GM19324 (cell line): ENCODE measurements around the gene VDR.
"Not testable (repeated sequence)": the region's sequence is repeated elsewhere in the genome, so short reads cannot be mapped to it uniquely, and the experiment has no call there.

Source experiments
- ATAC-seq: cut with Tn5 transposase; IDR thresholded peaks from one replicate; pipeline ENCODE4 v1.9.1; 2021; ENCODE audit warnings: mild to moderate bottlenecking, moderate library complexity; ENCODE audit not compliant: unreplicated experiment, low FRiP score

Gene VDR

DNA sequence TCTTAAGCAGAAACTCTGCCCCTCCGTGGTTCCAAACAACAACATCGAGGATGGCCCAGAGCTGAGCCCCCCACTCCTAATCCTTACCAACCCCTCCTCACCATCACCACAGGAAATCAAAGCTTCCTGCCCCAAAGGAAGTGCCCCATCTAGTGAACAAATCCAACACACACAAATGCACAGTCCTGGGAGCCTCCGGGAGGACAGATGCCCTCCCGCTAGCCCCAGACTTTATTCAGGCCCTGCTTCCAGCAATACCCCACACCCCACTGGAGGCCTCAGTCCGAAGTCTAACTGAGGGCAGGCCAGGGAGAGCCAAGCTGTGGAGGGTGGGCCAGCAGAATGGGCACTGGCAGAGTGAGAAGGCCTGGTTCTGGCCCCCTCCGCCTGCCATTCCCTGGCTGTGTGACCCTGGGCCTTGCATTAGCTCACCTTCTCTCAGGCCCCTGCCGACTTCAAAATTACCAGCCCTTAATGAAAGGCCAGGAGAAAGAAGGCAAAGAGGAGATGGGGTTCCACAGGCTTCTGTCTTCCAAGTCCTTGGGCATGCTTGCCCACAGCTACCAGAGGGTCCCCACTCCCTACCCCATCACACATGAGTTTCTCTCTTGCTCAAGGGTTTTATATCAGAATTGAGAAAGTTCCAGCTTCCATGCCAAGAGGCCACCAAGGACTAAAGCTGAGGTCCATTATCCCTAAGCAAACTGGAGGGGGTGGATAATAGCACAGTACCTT, 87.4 kb downstream of the VDR start:
- ATAC-seq = no peak

DNA sequence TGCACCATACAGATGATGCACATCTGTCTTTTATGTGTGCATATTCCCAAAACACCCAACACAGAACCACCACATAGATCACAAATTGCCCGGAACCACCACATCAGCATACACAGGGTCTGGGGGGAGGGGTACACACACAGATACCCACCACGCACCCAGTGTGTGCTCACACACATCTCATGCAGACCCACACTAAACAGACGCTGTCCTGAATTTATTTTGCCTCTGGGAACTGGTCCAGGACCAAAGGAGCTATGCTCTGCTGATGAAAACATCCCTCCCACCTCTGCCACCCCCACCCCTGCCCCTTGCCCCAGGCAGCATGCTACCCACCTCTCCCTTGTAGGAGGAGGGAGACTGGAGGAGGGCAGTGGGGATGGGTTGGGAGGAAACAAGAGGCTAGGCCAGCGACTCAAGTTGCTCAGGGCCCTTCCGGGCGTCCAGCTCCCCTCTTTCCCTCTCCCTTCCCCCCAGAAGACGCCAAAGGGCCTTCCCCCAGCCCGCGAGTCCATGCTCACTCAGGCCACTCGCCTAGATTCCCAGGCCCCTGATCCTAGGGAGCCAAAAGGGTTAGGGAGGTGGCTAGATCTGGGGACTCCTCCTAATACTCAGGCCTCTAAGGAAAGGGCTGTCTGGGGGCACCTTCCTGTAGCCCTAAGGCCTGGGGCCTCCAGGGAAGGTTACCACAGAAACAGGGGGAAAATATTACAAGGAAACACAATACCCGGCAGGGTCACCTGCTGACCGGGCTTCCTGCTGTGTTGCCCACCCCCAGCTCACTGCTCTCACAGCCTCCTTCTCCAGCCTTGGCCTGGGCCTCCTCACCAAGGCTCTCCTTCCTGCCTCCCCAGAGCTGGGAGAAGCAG, 88.2 kb downstream of the VDR start:
- ATAC-seq = no peak

DNA sequence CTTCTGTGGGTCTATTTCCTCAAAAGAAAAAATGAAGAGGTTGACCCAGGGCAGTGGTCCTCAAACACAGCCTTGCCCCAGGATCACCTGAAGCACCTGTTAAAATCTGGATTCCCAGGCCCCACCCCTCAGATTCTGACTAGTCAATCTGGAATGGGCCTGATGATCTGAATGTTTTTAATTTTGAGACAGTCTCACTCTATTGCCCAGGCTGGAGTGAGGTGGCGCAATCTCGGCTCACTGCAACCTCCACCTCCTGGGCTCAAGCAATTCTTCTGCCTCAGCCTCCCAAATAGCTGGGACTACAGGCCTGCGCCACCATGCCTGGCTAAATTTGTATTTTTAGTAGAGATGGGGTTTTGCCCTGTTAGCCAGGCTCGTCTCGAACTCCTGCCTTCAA, 89.3 kb downstream of the VDR start:
- not testable (repeated sequence) for ATAC-seq

DNA sequence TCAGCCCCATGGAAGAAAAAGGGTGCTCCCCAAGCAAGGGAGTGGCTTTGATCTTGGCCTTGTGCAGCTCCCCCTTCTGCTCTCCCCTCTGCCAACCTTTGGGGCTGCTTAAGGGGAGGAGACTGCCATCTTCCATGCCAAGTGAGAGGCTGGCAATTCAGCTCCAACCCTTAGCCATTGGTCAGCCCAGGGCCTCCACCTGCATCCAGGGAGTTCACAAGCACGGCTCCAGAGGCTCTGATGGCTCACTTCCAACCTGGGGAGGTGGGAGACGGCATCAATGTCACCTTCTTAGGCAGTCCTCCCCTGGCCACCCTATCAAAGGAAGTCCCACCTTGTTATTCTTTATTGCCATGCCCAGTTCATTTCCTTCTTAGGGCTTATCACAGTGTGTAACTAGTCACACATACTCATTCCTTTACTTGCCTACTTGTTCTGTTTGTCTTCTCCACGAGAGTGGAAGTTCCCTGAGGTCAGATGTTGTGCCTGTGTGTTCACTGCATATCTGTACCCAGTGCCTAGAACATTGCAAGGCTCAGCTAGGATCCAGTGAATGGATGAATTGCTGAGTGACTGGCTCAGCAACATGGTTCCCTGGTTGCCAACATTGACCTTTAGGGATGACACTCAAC, 90.1 kb downstream of the VDR start:
- no peak for ATAC-seq

DNA sequence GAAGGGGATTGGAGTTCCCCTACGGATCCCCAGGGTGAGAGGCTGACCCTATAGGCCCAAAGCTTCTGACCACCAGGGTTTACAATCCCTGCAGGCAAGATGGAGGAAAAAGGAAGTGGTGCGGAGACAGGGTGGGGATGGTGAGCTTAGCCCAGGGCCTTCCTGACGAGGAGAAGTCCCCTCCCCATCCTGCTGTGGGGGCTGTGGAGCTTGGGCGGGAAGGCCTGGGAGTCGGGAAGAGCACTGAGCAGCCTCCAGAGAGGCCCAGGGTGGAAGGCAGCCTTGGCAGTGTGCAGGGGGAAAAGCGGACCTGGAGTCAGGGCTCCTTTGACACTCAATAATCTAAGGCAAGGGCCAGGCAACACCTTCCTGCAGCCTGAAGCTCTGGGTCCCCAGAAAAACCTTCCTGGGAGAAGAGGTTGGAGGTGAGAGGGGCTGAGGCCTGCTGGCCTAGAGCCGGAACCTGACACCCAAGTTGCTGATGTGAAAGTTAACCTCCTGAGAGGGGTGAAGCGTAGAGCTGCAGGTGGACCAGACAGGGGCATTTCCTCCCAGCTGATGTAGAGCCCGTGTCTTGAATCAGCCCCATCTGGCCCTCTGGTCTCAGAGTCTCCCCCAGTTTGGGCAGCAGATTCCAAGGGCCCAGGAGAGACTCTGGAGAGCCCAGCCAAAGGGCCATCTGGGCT, 91.1 kb downstream of the VDR start:
- peak; percentile 12 for ATAC-seq

DNA sequence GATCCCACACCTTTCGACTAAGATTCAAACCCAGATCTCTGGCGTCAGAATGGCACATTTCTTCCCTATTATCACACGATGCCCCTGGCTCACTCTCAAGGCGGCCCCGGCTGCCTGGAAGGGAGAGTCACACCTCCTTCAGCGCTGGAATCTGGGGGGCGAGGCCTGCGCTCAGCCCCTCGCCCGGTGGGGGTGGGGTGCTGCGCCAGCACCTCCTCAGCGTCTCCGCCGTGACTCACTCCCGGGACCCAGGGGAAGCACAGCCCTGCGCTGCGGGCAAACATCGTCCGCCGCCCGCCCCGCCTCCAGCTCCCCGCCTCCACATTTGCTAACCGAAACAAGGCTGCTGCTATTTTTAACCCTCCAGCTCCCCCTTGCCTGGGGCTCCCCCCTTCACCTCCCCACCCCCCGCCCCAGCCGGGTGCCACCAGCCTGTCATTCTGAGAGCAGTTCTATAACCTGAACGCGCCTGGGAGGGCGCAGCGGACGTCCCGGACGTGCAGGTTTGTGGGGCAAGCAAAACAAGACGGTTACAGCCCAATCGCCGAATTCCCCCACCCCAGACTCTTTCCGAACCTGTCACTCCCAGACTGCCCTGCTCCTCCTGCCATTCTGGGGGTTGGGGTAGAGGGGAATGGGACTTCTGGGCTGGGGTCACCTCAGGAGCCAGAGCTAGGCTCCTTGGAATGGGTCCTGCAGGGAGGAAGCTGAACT, 91.8 kb downstream of the VDR start:
- peak; percentile 75 for ATAC-seq

DNA sequence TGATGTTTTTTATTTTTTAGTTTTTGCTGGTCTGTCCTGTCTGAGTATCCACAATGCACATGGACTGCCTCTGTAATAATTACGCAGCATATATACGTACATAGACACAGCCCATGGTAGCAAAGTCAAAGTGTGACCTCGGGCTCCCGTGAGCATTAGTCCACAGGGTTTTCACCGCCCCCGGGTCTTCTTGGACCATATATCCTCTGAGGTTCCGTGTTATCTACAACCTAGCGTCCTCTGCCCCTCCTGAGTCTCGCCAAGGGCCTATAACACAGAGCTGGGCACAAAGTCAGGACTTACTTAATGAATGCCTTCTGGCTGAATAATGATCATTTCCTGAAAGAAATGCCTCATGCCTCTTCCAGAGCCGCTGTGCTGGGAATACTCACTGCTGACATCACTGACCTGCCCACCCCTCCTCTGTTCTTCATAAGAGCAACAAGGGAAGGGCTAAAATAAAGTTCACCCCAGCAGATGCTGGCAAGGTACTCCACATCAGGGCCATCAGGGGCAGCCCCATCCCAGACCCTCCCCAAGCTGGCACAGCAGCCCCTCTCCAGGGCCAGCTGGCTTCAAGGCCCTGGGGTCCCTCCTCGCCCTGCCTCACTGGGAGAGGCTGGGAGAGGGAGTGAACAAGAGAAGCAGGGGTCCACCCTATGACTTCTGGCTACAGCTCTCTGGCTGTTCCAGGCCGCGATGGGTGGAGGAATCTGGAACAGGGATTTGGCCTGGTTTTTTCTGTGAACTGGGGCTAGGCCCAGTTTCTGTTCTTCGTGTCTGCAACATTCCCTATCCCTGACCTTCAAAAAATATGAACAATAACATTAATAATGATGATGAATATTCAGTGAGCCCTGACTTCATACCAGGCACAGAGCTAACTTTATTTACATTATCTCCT, 93.0 kb downstream of the VDR start:
- no peak for ATAC-seq

DNA sequence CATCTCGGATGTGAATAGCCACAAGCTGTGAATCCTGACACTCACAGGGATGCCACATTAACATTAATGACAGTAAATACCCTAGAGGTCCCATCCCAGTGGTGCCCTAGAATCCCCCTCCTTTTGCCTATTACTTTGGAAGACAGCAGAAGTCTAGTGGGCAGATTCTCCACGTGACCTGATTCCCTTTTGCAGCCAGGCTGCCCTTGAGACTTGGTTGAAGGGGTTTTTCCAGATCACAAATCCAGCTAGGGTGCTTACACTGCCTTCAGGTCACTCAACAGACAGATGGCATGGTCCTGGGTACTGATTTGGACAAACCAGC, 93.8 kb downstream of the VDR start:
- no peak for ATAC-seq

DNA sequence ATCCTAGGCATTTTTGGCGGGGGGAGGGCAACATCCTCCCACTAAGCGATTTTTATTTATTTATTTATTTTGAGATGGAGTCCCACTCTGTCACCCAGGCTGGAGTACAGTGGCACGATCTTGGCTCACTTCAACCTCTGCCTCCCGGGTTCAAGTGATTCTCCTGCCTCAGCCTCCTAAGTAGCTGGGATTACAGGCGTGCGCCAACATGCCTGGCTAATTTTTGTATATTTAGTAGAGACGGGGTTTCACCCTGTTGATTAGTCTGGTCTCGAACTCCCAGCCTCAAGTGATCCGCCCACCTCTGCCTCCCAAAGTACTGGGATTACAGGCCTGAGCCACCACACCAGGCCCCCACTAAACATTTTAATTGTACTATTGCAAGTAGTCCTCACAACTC, 95.3 kb downstream of the VDR start:
- ATAC-seq = not testable (repeated sequence)

DNA sequence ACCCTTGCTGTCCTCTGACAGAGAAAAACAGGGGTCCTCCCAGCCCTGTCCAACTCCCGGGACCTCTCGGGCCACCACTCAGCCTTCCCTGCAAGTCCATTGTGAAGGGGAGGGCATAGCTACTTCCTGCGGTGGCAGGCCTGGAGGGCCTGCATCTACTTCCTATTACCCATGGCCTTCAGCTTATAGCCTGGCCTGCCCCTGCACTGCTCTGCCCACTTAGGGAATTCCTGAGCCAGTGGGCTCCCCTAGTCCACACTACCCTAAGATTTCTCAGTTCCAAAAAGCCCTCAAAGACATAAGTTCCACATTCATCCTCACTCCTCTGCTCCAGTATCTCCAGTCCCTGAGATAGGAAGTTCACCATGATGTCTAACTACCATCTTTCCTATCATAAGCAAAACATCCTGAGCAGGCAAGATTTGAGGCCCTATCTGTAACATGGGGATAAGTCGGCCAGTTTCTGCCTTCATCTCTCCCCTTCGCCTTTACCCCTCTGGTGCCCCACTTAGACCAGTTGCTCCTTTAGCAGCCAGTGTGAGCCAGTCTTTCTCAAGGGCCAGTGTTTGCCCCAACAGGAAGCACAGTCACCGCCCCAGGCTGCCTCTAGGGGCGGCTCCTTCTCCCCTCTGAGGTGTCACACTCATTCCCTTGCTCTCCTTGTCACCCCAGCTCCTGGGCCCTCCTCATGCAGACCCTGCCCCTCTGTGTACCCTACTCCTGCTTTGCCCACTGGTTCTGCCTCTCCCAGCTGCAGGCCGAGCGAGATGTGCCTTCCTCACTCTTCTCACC, 96.0 kb downstream of the VDR start:
- ATAC-seq = no peak

DNA sequence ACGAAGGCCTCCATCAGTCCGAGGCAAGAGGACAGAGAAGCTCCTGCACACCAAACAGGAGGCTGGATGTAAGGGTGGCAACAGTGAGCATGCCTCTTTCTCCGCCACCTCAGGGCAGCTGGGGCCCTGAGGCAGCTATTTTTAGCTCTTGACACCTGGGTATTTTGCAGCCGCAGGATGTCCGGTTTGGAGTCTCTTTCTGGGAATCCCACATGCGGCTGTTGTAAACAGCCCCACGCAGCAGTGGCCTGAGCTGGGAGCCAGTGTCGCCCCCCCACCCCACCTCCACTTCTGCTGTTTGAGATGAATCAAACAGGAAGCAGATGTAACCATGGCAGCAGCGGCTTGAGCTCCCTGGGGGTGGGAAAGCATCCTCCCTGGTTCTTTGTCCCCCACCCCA, 96.7 kb downstream of the VDR start:
- no peak for ATAC-seq

DNA sequence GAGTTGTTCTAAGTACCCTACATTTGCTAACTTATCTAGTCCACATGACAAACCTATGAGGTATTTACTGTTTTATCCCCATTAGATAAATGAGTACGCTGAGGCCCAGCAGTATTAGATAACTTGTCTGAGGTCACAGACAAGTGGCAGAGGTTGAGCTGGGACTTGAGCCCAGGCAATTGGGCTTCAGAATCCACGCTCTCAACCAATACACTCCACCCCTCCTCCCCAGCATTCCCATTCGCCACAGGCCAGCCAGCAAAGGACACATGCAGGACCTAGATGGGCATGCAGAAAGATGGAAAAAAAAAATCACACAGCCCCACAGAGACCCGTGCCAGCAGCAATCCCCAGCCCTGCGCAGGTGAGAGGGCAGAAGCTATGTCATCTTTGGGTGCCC, 97.5 kb downstream of the VDR start:
- ATAC-seq = no peak

DNA sequence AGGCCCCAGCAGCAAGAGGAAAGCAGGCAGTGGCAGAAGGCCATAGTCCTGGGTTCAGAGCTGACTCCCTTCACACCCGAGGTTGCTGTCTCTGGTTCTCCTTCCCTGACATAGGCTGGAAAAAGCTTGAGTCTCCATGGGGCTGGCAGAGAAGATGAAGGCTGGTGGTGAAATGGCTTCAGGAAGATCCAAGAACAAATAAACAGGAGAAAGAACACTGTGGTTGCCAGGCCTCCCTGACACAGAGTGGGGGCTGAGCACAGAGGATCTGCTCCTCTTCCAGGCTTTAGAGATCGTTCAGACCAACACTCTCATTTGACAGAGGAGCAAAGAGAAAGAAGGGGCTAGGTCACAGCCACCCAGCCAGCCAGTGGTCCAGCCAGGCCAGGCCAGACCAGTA, 99.4 kb downstream of the VDR start:
- ATAC-seq = no peak

DNA sequence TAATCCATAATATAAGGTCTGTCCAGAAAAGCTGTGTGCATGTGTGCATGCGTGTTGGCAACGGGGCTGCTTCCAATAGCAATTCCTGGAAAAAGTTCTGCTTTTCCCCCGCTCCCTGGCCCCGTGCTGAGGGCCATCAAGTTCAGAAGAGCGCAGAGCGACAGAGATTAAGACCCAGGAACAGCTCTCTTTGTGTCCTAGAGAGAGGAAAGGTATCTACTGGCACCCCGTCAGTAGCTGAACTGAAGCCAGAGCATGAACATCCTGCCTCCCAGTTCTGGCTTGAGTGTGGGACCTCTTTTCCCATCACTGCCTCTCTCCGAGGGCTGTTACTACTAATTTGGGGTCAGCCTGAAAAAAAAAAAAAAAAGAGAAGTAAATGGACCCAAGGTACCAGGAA, 100.6 kb downstream of the VDR start:
- no peak for ATAC-seq

DNA sequence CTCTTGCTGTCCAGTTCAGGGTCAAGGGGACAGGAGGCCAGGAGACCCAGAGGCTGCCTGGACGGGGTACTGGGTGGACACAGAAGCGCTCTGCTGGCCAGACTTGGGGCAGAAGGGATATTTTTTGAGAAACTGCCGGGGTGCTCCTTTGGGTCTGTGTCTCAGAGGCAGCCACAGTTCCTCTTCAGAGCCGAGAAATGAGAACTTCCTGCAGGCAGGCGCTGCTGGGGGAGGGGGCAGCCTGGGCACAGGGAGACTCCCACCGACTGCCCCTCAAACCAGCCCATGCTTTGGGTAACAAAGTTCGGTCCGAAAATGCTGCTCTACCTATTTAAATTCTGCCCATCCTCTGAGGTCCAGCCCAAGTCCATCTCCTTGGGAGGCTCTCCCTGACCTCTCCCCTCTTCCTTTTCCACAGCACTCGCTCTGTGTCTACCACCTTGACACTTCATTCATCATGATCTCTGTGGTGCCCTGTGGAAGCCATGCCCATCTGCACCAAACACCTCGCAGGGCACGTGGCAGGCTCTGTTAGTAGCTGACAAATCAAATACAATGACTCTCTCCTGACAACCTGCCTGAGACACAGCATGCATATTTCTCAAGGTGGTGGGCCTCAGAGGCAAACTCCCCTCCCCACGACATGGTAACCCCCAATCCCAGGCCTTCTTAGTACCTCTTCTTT, 101.5 kb downstream of the VDR start:
- ATAC-seq = no peak

DNA sequence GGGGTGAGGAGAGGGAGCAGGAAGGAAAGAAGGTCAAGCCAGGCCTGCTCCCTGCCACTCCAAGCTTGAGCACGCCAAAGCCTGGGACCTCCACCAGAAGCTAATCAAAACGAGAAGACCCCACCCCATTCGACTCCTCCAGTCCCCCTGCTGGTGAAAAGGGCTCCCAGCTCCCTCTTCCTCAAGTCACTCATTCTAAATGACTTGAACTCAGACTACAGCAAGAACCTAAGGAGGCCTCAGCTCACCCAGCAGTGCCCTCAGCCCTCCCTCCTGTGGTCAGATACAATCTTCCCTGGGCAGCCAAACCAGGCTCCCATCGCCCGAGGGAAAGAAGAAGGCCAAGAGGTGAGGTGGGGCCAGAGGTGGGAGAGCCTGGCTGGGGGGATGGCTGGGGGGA, 102.5 kb downstream of the VDR start:
- no peak for ATAC-seq

DNA sequence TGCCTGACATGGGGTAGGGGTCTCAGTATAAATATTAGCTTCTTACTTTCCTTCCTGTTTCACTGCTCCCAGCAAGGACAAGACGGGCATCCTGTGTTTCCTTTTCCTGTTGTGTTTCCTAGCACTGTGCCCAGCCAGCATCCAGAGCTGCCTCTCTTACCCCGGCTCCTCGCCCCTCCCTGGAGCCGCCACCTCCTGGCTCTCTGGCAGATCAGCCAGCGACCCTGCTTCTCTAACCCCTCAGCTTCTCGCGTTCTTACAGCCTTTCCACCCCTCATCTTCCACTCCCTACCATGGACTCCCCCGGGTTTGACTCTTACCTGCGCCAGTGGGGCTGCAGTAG, 102.9 kb downstream of the VDR start:
- no peak for ATAC-seq

DNA sequence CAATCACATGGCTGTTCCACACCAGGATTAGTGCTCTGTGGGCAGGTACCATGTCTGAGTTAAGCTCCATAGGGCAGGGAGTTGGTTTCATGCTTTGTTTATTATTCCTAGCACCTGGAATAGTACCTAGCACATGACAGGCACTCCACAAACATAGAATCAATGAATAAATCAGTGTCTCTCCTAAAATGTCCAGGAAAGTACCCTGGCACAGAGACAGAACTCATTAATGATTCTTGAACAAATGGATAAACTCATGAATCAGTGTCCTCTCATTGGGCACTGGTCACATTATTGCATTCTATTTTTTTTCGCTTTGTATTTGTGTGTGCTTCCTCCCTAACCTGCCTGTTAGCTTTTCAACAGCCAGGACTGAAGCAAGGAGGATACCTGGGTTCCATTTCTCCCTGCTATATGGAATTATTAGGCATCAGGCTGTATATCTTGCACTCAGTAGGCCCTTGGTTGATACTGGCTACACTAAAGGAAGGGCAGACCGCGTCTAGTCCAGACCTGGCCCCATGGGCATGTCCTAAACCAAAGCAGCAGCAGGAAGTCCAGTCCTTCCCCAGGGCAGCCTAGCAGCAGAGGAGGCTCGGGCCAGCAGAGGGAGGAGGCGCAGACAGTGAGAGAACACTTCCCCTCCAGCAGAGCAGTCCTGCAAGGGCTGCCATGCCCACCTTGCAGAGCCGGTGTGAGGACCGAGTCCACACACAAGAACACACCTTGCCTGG, 103.5 kb downstream of the VDR start:
- ATAC-seq = no peak
